Activated T-helper 9 cell treated with anti-CD3 and anti-CD28 coated beads, Interleukin-2, amount 50 U/mL, for 16 hours (primary cell): Measurements from ENCODE around the gene CISTR.
"Not testable (repeated sequence)": the region's sequence is repeated elsewhere in the genome, so short reads cannot be mapped to it uniquely, and the experiment has no call there.

Experiments
- DNase-seq: peaks from one replicate; pipeline ENCODE4 v3.0.0-alpha.2; 2020; ENCODE audit warnings: low read depth

Gene CISTR

GRCh38 chr12:53718567-53718966, 33.2 kb downstream of the CISTR start:
- DNase-seq = not testable (repeated sequence)

DNA sequence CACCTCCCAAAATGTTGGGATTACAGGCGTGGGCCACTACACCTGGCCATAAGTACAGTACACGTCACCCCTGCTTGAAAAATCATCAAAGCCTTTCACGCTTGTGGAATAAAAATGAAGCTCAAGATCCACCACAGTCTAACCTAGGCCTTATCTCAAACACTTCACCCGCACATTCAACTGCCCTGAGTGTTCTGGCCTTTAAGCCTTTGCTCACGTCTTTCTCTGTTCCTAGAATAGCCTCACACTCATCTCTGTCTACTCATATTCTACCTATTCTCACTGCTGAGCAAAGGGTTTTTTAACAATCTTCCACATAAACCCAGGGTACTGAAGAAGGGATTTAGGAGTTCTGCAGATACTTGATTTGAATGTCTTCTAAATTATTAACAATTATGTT, 34.5 kb downstream of the CISTR start:
- DNase-seq = no peak

- DNase-seq = no peak
Observed at GRCh38 chr12:53714004-53714403, 37.8 kb downstream of the CISTR start.

GRCh38 chr12:53713516-53713915, 38.3 kb downstream of the CISTR start:
- DNase-seq = no peak

DNA sequence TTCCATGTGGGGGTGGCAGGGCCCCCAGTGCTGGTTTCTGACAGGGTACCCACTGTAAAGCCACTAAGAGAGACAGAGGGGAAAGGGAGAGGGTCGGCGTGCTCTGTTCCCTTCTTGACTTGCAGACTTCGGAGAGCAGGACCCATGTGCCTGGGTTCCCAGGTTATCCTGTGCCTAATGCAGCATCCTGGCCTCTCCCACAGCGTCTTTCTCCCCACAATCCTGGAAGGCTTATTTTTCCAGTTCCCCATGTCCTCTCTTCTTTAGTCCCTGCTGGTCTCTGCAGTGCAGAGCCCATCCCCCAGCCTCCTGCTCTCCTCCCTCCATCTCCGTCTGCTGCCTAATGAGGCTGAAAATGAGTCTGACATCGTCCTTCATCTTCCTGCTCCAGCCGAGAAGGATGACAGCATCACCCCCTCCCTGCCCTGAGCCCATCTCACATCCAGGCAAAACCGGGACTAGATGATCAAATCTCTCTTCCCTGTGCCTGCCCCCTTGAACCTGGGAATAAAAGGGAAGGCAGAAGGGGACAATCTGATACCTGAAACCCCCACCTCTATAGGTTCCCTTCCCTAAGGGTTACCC, 39.6 kb downstream of the CISTR start:
- DNase-seq = no peak

GRCh38 chr12:53710091-53710490, 41.7 kb downstream of the CISTR start:
- DNase-seq = no peak

- no peak for DNase-seq
Observed at GRCh38 chr12:53709671-53710070, 42.1 kb downstream of the CISTR start.

- DNase-seq = no peak
Observed at GRCh38 chr12:53706080-53706479, 45.7 kb downstream of the CISTR start.

DNA sequence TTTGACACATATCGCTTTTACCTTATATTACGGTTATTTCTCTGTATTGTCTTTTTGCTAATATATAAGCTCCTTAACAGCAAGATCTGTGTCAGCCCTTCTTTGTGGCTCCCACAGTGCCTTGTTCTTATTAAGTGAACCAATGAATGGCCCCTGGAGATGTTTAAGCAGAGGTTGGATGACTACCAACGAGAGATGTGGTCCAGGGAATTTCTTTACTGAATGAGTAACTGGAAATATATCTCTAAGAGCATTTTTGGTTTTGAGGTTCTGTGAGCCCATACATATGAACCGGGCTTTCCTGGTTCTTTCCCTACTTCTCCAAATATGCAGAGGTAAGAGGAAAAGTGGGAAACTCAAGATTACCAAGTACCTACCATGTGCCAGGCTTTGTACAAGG, 48.0 kb downstream of the CISTR start:
- DNase-seq = no peak

GRCh38 chr12:53701518-53702264, 50.1 kb downstream of the CISTR start:
- DNase-seq = peak; percentile 57

DNA sequence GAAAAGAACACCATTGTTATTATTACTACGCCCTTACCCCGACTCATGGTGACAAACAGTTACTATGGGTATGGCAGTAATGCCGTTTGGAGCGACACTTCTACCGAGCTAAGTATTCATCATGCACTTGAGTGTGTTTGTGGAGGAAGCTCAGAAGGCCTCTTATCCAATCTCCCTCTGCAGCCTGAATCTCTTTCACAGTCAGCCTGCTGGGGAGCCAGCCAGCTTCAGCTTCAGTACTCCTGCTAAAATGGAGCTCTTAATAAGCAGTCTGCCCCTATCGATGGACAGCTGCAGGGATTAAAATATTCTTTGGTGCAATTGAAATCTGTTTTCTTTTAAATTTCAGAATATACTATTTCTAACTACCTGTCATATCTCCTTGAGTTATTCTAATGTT, 51.2 kb downstream of the CISTR start:
- DNase-seq = no peak

DNA sequence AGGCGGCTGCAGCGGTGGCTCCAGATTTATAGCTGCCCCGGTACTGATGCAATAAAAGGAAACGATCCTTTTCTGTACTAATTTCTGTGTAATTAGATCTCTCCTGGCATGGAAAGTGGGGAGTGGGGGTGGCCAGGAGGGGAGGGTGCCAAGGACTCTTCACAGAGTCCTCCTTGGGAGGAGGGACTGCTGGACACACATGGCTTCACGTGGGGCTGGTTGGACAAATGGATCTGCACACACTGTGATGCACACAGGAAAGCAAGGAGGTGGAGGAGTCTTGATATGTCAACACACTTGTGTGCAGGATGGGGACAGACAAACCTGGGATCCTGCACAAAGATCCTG, 52.1 kb downstream of the CISTR start:
- DNase-seq = no peak

GRCh38 chr12:53698948-53699677, 52.7 kb downstream of the CISTR start:
- no peak for DNase-seq

DNA sequence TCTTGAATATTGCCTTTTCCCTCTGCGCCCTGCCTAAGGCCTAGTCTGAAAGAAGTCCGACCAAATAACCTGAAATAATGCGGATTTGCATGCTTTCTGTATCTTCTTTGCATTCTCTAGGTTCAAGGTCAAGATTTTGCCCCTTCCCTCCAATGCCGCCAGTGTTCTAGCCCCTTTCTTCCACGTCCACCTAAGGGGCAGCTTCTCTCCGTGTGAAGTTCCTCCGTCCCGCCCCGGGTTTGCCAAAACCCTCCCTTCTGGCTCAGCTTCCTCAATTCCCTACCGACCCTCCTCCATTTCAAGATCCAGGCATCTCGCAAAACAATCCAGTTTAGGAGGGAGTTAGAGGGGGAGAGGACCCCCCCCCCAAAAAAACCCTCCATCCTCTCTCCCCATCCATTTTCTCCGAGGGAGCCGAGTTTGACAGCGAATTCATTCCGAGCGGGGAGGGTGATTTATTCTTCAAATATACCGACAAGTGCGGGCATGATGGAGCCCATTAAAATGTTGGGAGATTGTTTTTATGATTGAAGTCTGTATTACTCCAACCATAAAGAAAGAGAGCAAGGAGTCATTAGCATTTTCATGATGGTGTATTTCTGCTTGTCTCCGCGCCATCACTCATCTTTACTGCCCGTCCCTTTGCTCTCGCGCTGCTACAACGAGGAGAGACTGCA, 55.0 kb downstream of the CISTR start:
- DNase-seq = no peak
